Activated T-cell treated with anti-CD3 and anti-CD28 coated beads for 24 hours (primary cell): Measurements from ENCODE around the gene FBH1.
"Not testable (repeated sequence)": the region's sequence is repeated elsewhere in the genome, so short reads cannot be mapped to it uniquely, and the experiment has no call there.

Experiments
- DNase-seq: peaks from one replicate; pipeline ENCODE4 v3.0.0-alpha.2; 2020; ENCODE audit warnings: low read depth

The FBH1 gene

GRCh38 chr10:5941579-5941978 is 51.5 kb downstream of the FBH1 start:
- DNase-seq = no peak

DNA sequence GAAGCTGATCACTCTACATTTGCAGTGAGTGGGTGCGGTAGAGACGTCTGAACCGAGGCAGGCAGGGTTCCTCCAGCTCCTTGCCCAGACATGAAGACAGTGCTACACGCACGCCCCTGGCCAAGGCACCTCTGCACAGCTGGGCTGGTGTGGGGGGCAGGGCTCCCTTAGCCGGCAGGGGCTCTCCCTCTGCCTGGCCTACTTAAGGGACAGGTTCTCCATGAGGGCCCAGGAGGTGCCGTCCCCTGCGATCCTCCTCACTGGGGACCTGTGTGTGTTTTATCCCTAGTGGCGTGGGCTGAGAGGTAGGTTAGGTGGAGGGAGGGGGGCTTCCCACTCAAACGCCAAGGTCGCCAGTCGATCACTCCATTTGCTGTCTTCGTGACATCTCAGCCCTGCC is 52.0 kb downstream of the FBH1 start:
- DNase-seq = no peak

- no peak for DNase-seq
Observed at GRCh38 chr10:5942474-5942873, 52.4 kb downstream of the FBH1 start.

GRCh38 chr10:5943536-5943935 is 53.5 kb downstream of the FBH1 start:
- DNase-seq = no peak

DNA sequence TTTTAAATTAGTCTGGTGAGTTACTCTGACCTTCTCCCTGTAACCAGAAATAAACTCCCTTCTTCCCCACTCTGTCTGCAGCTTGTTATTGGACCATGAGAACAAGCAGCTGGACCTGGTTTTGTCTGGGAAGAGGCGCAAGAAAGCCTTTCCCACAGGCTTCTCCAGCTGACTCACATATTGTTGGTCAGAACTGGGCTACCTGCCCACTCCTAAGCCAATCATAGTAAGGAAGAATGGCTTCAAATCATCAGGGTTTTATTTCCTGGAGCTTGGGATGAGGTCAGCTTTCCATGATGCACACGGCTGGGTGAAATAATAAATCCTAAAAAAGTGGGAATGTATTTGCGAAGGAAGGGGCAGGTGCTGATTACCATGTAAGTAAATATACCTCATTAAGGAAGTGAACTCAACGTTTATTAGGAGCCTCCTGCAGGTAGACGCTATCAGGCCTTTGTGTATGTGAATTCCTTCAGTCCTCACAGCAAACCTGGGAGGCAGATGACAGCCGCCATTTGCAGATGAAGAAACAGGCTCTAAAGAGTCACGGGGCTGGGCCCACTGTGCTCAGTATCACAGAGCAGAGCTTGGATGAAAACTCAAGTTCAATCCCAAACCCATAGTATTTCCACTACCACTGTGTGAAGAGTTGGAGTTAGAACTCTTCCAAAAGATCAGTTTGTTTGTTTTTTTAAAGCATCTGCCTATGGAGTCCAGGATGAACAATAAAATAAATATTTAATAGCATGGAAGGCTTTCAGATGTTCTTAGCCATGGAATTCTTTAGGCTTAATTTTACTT is 54.5 kb downstream of the FBH1 start:
- DNase-seq = no peak

DNA sequence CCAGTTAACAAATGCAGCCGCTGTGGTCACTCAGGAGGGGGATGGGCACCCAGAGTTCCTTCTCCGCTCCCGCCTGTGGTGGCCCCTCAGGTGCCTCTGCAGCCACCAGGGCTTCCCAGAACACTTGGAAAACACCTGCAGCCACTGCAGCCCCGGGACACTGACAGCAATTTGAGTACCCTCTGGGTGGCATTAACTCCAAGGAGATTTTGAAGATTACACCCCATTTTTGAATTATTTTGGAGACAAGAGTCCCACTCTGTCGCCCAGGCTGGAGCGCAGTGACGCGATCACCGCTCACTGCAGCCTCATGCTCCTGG is 55.1 kb downstream of the FBH1 start:
- no peak for DNase-seq

DNA sequence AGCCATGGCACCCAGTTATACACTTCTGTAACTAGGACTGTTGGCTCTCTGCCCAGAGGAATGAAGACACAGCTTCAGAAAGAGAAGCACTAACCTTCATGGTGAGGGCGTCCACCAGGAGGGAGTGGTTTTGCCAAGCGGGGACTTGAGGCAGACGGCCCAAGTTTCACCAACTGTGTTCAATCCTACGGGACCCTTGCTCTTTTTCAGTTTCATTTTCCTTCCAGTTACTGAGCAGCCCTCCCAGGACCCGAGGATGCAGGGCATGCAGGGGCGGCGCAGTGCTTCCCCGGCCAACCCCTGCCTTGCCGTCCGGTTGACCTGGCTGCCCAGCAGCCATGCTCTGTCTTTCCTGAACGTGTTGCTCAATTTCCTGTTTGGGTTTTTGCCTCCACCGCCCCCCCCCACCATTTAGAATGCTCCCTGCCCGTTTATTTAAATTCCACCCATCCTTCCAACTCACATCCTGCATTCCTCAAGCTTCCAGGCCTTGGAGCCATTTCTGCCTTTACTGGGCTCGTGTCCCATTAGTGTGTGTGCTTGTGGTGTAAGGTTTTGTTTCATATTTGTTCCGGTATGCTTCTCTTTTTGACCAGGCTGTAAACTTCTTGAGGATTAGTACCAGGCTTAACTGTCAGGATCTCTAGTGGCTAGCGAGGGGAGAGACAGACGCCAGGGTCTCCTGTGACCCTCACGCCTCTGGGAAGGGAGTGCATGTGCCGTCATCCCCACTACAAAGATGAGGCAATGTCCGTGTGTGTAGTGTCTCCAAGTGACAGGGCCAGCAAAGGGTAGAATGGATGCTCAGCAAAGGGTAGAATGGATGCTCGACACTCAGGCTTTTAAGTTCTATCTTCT is 55.7 kb downstream of the FBH1 start:
- DNase-seq = no peak

GRCh38 chr10:5946419-5946775 is 56.4 kb downstream of the FBH1 start:
- DNase-seq = not testable (repeated sequence)

DNA sequence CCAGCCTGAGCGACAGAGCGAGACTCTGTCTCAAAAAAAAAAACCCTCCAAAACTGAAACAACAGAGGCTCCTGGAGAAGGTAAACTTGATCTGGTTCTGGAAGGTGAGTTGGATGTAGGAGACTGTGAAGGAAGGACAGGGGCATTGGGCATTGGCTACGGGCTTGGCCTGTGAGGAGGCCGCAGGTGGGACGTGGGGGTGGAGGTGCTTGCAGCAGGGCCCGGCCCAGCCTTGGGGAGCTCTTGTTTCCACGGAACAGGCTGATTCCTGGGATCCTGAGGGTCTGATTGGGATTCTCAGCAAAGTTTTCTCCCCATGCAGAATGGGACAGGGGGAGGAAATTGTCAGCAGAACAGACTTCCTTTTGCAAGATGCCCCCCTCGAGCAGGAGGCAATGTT is 56.7 kb downstream of the FBH1 start:
- no peak for DNase-seq

DNA sequence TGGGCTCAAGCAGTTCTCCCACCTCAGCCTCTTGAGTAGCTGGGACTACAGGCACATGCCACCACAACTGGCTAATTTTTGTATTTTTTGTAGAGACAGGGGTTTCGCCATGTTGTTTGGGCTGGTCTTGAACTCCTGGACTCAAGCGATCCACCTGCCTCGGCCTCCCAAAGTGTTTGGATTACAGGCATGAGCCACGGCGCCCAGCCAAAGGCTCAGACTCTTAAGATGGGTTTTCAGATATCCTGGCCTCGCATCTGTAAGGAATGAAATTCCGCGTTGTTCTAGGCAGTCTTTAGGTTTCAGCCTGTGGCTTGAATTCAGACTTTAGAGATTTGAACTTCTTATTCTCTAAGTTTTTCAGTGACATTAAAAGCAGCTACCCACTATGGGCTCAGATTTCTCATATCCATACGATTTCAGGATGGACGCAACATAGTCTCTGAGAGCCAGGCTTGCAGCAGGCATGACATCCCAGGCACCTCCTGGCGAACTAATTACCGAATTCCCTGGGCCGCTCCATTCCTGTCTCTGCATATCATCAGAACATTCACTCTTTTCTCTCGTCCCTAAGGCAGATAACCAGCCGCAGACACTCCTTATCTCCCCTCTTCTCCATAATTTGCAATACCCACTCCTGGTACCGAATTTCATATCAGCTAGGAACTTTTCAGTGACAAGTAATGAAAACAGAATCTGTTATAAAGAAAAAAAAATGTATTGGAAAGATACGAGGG is 57.6 kb downstream of the FBH1 start:
- no peak for DNase-seq

DNA sequence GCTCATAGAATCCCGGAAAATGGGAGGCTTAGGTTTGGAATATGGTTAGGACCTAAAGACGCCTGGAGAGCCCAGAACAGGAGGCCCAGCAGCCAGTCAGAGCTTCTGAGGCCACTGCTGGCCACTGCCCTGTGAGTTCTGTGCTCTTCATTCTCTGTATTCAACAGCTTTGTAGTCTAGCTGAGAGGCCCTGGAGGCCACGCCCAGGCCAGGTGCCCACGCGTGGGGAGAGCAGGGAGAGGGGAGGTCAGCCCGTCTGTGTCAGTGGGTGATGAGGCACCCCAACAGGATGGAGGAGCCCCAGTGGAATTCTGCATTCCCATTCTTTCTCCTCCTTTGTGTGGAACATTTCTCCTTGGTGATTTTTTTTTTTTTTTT is 58.2 kb downstream of the FBH1 start:
- no peak for DNase-seq

GRCh38 chr10:5949009-5949759 is 59.1 kb downstream of the FBH1 start:
- peak; percentile 7 for DNase-seq

GRCh38 chr10:5951167-5951711 is 61.2 kb downstream of the FBH1 start:
- DNase-seq = no peak

GRCh38 chr10:5951721-5952407 is 61.8 kb downstream of the FBH1 start:
- no peak for DNase-seq

DNA sequence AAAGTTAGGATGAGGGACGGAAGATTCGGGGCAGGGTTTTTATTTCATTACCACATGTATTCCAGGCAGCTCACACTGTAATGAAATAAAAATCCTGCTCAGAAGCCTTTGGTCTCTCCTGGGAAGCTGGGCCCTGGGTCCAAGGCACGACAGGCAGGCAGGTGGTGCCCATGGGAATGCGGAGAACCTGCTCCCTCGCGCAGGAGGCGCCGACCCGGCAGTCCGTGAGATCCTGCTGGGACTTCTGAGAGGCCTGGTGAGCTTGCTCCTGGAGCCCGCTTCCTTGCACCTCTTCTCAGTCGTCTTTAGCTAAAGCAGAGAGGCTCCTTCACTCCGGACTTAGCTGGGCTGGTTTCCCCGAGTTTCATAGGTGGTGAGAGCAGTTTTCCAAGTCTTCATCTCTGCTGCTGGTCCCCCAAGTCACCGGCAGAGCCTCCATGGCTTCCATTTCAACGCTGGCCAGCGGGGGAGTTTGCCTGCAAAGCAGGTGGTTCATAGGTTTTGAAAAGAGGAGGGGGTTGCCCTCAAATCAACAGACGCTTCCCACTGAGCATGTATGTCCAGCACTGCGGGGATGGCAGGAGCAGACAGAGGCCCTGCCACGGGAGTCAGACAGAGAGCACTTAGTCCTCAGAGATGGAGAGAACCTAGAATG is 62.8 kb downstream of the FBH1 start:
- no peak for DNase-seq

DNA sequence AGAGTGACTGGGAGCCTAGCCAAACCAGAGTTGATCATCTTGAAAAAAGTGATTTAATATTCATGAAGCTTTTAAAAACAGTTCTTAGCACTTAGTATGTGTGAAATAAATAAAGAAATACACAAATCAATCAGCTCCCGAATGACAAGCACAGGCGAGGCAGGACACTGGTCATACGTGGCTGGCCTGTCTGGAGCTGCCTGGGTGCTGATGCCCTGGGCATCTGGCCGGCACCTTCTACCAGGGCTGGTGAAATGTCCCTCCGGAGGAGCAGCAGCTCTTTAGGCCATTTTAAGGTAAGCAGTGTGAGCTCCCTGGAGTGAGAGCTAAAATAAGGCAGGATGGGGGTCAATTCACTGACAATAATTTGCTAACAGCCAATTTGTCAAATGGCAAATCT is 63.6 kb downstream of the FBH1 start:
- no peak for DNase-seq

DNA sequence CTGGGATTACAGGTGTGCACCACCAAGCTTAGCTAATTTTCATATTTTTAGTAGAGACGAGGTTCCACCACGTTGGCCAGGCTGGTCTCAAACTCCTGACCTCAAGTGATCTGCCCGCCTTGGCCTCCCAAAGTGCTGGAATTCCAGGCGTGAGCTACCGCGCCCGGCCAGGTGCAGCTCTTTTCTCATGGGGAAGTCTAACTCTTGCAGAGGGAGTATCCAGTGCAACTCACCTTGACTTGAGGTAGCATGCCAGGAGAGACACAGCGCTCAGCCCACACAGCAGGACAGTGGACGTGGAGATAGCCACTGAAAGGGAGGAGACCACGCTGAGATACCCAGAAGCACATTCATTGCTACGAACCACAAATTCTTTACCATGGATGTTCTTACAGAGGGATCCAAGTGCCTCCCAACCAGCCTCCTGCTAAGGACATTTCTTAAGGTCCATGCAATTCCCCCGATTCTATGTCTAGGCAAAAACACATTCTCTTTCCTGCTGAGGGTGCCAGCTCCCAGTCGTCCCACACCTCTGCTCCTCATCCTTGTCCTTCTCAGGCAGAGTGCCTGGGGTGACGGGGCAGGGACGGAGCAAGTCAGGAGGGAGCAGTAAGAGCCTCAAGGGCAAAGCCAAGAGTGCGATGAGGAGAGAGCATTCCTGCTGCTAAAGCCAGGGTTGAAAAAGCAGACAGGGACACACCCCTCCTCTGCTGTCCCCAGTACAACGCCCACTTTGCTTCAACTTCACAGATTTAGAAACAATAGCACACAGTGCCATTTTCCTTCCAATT is 66.3 kb downstream of the FBH1 start:
- DNase-seq = no peak

DNA sequence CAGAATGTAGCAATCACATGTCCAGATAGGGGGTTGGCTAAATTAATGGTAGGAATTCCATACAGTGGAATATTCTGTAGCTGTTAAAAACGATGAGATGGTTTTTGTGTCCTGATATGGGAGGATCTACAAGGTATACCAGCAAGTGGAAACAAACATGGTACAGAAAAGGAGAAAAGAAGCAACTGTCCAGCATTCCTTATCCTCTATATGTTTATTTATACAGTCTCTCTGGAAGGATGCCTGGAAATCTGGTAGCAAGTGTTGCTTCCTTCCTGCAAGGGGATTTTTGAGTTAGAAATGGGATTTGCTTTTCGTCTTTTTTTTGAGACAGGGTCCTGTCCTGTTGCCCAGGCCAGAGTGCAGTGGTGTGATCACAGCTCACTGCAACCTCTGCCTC is 68.0 kb downstream of the FBH1 start:
- no peak for DNase-seq

- no peak for DNase-seq
Observed at GRCh38 chr10:5958675-5959074, 68.6 kb downstream of the FBH1 start.

- no peak for DNase-seq
Observed at GRCh38 chr10:5959142-5959541, 69.1 kb downstream of the FBH1 start.
